Endothelial cell (in vitro differentiated cells): Measurements from ENCODE around the gene MGST1. TPM values are rescaled to one million over a fixed set of nuclear protein-coding genes. Genes with fewer than 3 reads are reported as not detected.
"Not testable (repeated sequence)": the region's sequence is repeated elsewhere in the genome, so short reads cannot be mapped to it uniquely, and the experiment has no call there.

Source experiments
- DNase-seq: peaks from one replicate; pipeline ENCODE4 v3.0.0; 2021; ENCODE audit warnings: low spot score
- H3K27ac Mint-ChIP-seq: one replicate; pipeline ENCODE4 v1.8.0; 2021; ENCODE audit warnings: mixed read lengths, inconsistent platforms; ENCODE audit not compliant: unreplicated experiment
- H3K27me3 Mint-ChIP-seq: one replicate; pipeline ENCODE4 v1.8.0; 2021; ENCODE audit warnings: mild to moderate bottlenecking, moderate library complexity, mixed read lengths, inconsistent platforms; ENCODE audit not compliant: unreplicated experiment
- H3K36me3 Mint-ChIP-seq: one replicate; pipeline ENCODE4 v1.8.0; 2021; ENCODE audit warnings: mild to moderate bottlenecking, low read depth, mixed read lengths, inconsistent platforms; ENCODE audit not compliant: unreplicated experiment
- H3K4me1 Mint-ChIP-seq: one replicate; pipeline ENCODE4 v1.8.0; 2021; ENCODE audit warnings: mild to moderate bottlenecking, mixed read lengths, inconsistent platforms; ENCODE audit not compliant: unreplicated experiment
- H3K4me3 Mint-ChIP-seq: one replicate; pipeline ENCODE4 v1.8.0; 2021; ENCODE audit warnings: mild to moderate bottlenecking, mixed read lengths, inconsistent platforms; ENCODE audit not compliant: unreplicated experiment
- H3K9me3 Mint-ChIP-seq: one replicate; pipeline ENCODE4 v1.8.0; 2021; ENCODE audit warnings: mixed read lengths, inconsistent platforms; ENCODE audit not compliant: unreplicated experiment
- CTCF ChIP-seq: fragments of 200-600 bp; sonication (generic); IDR thresholded peaks from one replicate; pipeline ENCODE4 v1.5.0; 2021; ENCODE audit warnings: antibody characterized with exemption; ENCODE audit not compliant: unreplicated experiment
- total RNA-seq: library from RNA; stranded (reverse); fragmentation: NEBNext Ultra II Directional; extraction: Animal tissue kit (Norgen Biotek cat#: 25700); gene quantifications from one replicate; pipeline ENCODE4 v1.2.1, GENCODE V29; 2021; ENCODE audit not compliant: unreplicated experiment

MGST1 gene
- total RNA-seq, 1 donor from 2014 or later: 55.9 TPM

GRCh38 chr12:16370096-16370495 lies 22.7 kb downstream of the MGST1 start:
- TF ChIP-seq CTCF: no peak
- Mint-ChIP-seq H3K27ac (no peak overlapping the region), H3K27me3 (peaks cover 1% of the 10 kb centered on the region), H3K4me1 (no peaks in the 10 kb centered on the region), H3K36me3 (no peaks in the 10 kb centered on the region), H3K9me3 (no peaks in the 10 kb centered on the region), H3K4me3 (no peak overlapping the region)
- no peak for DNase-seq

GRCh38 chr12:16382652-16383312 lies 35.3 kb downstream of the MGST1 start:
- not testable (repeated sequence) for H3K4me1 Mint-ChIP-seq, H3K4me3 Mint-ChIP-seq, H3K27me3 Mint-ChIP-seq, H3K9me3 Mint-ChIP-seq, H3K27ac Mint-ChIP-seq, DNase-seq, H3K36me3 Mint-ChIP-seq

GRCh38 chr12:16384732-16385131 lies 37.3 kb downstream of the MGST1 start:
- no peaks in the 10 kb centered on the region for H3K9me3 Mint-ChIP-seq
- H3K4me1 Mint-ChIP-seq: no peaks in the 10 kb centered on the region
- H3K36me3 Mint-ChIP-seq: peaks cover 4% of the 10 kb centered on the region
- no peak overlapping the region for H3K27ac Mint-ChIP-seq
- no peak for TF ChIP-seq CTCF
- H3K4me3 Mint-ChIP-seq: no peak overlapping the region
- H3K27me3 Mint-ChIP-seq: peaks cover 4% of the 10 kb centered on the region
- no peak for DNase-seq

- H3K27ac Mint-ChIP-seq: no peak overlapping the region
- DNase-seq: peak; percentile 21
These were observed 38.6 kb downstream of the MGST1 start for GRCh38 chr12:16385782-16386646.

GRCh38 chr12:16387919-16388318 lies 40.5 kb downstream of the MGST1 start:
- H3K4me1 Mint-ChIP-seq: no peaks in the 10 kb centered on the region
- DNase-seq: no peak
- H3K4me3 Mint-ChIP-seq: no peak overlapping the region
- no peak overlapping the region for H3K27ac Mint-ChIP-seq
- H3K36me3 Mint-ChIP-seq: no peaks in the 10 kb centered on the region
- H3K27me3 Mint-ChIP-seq: no peaks in the 10 kb centered on the region
- H3K9me3 Mint-ChIP-seq: no peaks in the 10 kb centered on the region
- no peak for TF ChIP-seq CTCF

More at GRCh38 chr12:16385782-16386646, 38.6 kb downstream of the MGST1 start:
- no peaks in the 10 kb centered on the region for H3K9me3 Mint-ChIP-seq
- no peak overlapping the region for H3K4me3 Mint-ChIP-seq
- no peaks in the 10 kb centered on the region for H3K4me1 Mint-ChIP-seq
- H3K36me3 Mint-ChIP-seq: peaks cover under 1% of the 10 kb centered on the region
- H3K27me3 Mint-ChIP-seq: no peaks in the 10 kb centered on the region
- TF ChIP-seq CTCF: no peak
